Fibroblast of villous mesenchyme (primary cell): ENCODE data around the gene TDRD9. TPM values are rescaled to one million over a fixed set of nuclear protein-coding genes. Genes with fewer than 3 reads are reported as not detected.

ENCODE experiments used
- DNase-seq: peaks from one replicate; pipeline ENCODE4 v3.0.0-alpha.2; 2010; ENCODE audit warnings: low read depth
- H3K4me3 ChIP-seq: 2 replicates; pipeline ENCODE4 v1.5.1; 2011; ENCODE audit warnings: low read depth, mild to moderate bottlenecking, low read length
- total RNA-seq: library from RNA; depleted of rRNA; stranded (reverse); fragments of >200 nt; gene quantifications from 2 replicates; pipeline ENCODE4 v1.2.3, GENCODE V29; 2012
- TF ChIP-seq, protein P1 (sequence below): IDR thresholded peaks from 2 replicates; pipeline ENCODE4 v1.5.1; 2012; ENCODE audit warnings: low read depth, mild to moderate bottlenecking, low read length; ENCODE audit not compliant: insufficient read depth

TDRD9 gene
- total RNA-seq, 1 donor = 0.86 TPM

DNA sequence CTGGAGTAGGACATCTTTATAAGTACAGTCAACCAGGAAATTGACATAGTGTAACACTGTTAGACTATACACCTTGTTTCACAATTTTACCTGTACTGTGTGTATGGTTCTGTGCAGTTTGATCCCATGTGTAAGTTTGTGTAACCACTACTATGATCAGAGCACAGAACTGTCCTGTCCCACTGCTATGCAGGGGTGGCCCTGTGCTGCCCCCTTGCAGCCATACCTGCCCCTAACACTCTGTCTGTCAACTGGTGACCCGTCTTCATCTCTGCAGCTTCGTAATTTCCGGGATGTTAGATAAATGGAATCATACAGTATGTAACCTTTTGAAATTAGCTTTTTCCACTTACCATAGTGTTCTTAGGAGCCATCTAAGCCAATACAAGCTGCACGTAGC lies 72.7 kb downstream of the TDRD9 start:
- no peak overlapping the region for H3K4me3 ChIP-seq
- DNase-seq = no peak
- TF ChIP-seq, protein P1, sequence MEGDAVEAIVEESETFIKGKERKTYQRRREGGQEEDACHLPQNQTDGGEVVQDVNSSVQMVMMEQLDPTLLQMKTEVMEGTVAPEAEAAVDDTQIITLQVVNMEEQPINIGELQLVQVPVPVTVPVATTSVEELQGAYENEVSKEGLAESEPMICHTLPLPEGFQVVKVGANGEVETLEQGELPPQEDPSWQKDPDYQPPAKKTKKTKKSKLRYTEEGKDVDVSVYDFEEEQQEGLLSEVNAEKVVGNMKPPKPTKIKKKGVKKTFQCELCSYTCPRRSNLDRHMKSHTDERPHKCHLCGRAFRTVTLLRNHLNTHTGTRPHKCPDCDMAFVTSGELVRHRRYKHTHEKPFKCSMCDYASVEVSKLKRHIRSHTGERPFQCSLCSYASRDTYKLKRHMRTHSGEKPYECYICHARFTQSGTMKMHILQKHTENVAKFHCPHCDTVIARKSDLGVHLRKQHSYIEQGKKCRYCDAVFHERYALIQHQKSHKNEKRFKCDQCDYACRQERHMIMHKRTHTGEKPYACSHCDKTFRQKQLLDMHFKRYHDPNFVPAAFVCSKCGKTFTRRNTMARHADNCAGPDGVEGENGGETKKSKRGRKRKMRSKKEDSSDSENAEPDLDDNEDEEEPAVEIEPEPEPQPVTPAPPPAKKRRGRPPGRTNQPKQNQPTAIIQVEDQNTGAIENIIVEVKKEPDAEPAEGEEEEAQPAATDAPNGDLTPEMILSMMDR = peak; percentile 3

- no peak overlapping the region for H3K4me3 ChIP-seq
- TF ChIP-seq, protein P1 = no peak
- DNase-seq = no peak
These were observed 75.4 kb downstream of the TDRD9 start for GRCh38 chr14:104003616-104004015.

- no peak for DNase-seq
- TF ChIP-seq, protein P1 = no peak
- no peak overlapping the region for H3K4me3 ChIP-seq
These were observed 76.6 kb downstream of the TDRD9 start for GRCh38 chr14:104004849-104005248.

DNA sequence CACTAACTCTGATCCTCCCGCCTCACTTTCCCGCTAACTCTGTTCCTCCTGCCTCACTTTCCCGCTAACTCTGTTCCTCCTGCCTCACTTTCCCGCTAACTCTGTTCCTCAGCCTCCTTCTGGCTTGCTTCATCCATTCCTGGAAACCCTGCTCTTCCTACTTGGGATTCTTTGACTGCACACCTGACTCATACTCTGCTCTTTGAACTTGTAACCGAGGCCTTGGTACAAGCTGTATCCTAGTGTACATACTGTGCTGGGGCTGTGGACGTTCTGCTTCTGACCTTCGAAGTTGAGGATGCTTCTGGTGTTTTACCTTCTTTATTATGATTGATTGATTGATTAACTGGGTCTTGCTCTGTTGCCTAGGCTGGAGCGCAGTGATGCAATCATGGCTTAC lies 77.2 kb downstream of the TDRD9 start:
- TF ChIP-seq, protein P1 = no peak
- H3K4me3 ChIP-seq = no peak overlapping the region
- DNase-seq = no peak

DNA sequence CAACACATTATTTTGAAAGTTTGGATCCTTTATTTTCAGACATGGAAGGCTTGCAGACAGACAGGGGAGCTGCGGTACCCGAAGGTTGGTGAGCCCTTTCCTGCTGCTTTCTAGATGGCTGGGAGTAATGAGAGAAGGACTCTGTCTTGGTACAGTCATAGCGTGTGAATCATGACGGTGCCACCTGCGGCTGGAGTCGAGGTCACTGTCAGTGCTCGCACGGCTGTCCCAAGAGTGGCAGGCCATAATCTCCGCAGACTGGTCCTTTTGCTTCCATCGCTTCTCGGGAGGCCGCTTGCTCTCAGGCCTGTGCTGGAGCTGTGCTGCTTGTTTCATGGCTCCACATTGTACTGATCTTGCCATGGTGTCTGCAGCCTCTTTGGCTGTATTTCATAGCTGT lies 78.9 kb downstream of the TDRD9 start:
- no peak overlapping the region for H3K4me3 ChIP-seq
- TF ChIP-seq, protein P1 = no peak
- no peak for DNase-seq

- no peak overlapping the region for H3K4me3 ChIP-seq
- no peak for DNase-seq
- TF ChIP-seq, protein P1 = no peak
These were observed 81.0 kb downstream of the TDRD9 start for GRCh38 chr14:104009297-104009696.

- no peak overlapping the region for H3K4me3 ChIP-seq
- TF ChIP-seq, protein P1 = no peak
- DNase-seq = no peak
These were observed 83.7 kb downstream of the TDRD9 start for GRCh38 chr14:104011824-104012517.
